ENCODE data around the gene NAPB.
A peak's percentile ranks its signal among the peaks of the same experiment; 100 is the strongest.
"Not testable (repeated sequence)": the region's sequence is repeated elsewhere in the genome, so short reads cannot be mapped to it uniquely, and the experiment has no call there.

NAPB gene

DNA sequence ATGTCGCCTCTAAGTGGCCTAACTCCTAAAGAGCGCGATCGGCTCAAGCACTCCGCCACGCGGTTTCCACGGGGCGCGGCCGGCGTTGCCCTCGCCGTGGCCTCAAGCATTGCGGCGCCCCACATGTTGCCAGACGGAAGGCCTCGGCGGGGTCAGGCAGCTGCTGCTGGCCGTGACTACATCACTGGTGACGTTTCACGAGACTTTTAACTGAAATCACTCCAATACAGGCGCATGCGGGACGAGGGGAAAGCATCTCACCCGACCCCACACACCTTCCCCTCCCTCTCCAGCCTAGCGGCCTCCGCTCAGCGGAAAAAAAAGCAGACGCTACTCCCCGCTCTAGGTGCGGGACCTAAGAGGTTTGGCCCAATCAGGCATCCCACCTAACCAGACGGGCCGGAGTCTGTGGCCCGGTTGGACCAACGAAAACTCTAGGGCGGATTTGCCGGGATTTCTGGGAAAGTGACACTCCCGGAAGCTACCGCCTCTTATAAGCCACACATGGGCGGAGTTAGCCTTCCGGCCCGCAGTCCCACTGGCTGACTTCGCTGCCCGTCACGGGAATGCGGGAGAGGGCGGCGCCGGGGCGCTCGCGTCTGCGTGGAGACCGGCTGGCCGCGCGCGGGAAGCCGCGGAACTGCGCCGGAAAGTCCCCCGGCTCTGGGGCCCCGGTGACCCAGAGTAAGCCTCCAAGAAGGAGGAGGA, 70.9 kb downstream of the NAPB start, which contains the start of gene NXT1:
NXT1 (plus strand) TSS at position 596 of the 708 bp plus-strand sequence. CDS start 3,251 bp downstream, outside the sequence.
- FAIRE-seq, result peak; percentile 88
- DNase-seq (ENCODE audit: insufficient read length, low spot score), result peak; percentile 81

- DNase-seq (ENCODE audit: insufficient read length, low spot score), result peak; percentile 54
- FAIRE-seq, result peak; percentile 31
These were observed 71.7 kb downstream of the NAPB start for GRCh38 chr20:23349338-23350195.

DNA sequence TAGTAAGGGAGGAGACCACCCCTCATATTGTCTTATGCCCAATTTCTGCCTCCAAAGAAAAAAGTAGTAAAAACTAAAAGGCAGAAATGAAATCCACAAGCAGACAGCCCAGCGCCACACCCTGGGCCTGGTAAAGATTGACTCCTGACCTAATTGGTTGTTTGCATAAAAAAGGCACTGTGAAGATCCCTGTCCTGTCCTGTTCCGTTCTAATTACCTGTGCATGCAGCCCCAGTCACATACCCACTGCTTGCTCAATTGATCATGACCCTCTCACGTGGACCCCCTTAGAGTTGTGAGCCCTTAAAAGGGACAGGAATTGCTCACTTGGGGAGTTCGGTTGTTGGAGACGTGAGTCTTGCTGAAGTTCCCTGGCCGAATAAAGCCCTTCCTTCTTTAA, 72.8 kb downstream of the NAPB start:
- not testable (repeated sequence) for FAIRE-seq; DNase-seq (ENCODE audit: insufficient read length, low spot score)

GRCh38 chr20:23347791-23348190, 73.5 kb downstream of the NAPB start:
- FAIRE-seq, result no peak
- no peak for DNase-seq (ENCODE audit: insufficient read length, low spot score)

DNA sequence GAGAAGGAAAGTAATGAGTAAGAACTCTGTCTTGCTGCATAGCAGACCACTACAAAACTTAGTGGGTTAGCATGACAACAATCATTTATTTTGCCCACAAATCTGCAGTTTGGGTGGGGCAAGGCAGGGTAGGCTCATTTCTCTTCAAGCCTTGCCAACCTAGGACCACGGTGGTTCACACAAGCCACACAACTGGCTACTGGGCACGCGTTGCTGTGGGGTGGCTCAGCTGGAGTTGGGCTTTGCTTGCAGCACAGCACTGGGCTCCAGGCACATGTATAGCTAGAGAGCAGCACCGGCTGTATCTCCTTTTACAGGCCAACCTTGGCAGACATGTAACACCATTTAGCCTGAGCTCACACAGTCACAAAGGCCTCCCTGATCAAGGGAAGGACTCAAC, 75.3 kb downstream of the NAPB start:
- no peak for FAIRE-seq
- DNase-seq (ENCODE audit: insufficient read length, low spot score), result no peak

DNA sequence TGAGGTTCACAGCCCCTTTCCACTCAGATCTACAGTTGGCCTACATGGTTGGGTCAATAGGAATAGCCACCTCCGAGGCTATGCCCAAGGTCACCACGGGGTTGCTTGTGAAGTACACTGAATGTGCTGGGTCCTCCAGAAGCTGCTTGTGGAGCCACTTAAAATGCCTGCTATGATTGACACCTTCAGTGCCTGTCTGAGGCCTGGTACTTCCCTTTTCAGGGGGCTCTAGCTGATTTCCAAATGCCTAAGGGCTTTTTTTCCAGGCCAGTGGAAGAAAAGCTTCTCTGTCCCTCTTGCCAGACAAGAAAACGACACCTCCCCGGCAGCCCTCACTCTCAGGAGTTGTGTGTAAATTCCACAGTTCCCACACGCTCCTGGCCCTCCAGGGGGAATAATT, 77.0 kb downstream of the NAPB start:
- no peak for DNase-seq (ENCODE audit: insufficient read length, low spot score)
- FAIRE-seq, result no peak

DNA sequence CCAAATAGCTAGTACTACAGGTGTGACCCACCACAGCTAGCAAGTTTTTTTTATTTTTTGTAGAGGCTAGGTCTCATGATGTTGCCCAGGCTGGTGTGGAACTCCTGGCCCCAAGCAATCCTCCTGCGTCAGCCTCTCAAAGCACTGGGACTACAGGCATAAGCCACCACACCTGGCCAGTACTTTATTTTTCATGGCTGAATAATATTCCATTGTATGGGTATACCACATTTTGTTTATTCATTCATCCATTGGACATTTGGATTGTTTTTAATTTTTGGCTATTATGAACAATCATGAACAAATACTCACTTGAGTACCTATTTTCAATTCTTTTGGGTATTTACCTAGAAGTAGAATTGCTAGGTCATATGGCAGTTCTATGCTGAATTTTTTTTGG, 77.7 kb downstream of the NAPB start:
- FAIRE-seq (no peak), DNase-seq (ENCODE audit: insufficient read length, low spot score) (no peak)

GRCh38 chr20:23341073-23341472, 80.2 kb downstream of the NAPB start:
- FAIRE-seq (no peak), DNase-seq (ENCODE audit: insufficient read length, low spot score) (no peak)

DNA sequence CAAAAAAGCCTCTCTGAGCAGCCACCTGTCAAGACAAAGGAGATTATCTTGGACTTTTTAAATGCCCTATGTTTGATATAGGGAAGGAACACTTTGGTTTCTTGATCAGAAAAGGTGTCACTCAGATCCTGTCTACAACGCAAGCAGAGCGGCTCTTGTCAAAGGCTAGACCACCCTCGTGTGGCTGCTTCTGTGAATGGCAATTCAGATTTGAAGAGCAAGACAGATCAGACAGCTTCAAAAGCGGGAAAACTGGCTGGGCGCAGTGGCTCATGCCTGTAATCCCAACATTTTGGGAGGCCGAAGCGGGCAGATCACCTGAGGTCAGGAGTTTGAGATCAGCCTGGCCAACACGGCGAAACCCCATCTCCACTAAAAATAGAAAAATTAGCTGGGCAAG, 80.8 kb downstream of the NAPB start:
- peak; percentile 48 for DNase-seq (ENCODE audit: insufficient read length, low spot score)

DNA sequence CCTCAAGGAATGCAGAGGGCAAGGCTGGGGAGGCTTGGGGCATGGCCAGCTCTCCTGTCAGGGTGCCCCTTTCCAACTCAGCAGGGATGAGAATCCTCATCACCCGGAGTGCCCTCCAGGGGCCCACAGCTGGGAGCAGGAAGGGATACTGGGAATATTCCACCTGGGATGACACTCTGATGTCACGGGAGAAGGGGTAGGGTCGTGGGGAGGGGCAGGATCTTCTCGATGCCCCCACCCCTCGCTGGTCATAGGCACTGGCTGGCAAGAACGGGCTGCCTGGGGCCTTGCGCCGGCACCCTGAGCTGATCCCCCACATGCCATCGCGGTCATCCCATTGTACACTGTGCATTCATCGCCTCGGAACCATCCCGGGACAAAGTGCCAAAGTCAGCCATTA, 81.3 kb downstream of the NAPB start:
- FAIRE-seq (no peak), DNase-seq (ENCODE audit: insufficient read length, low spot score) (no peak)

More for the DNA sequence above, 80.8 kb downstream of the NAPB start:
- no peak for FAIRE-seq

GRCh38 chr20:23337312-23337711, 84.0 kb downstream of the NAPB start:
- DNase-seq (ENCODE audit: insufficient read length, low spot score), result no peak
- FAIRE-seq, result no peak

- FAIRE-seq, result no peak
- no peak for DNase-seq (ENCODE audit: insufficient read length, low spot score)
These were observed 84.8 kb downstream of the NAPB start for GRCh38 chr20:23336476-23336875.

GRCh38 chr20:23335521-23335920, 85.8 kb downstream of the NAPB start:
- FAIRE-seq, result no peak
- no peak for DNase-seq (ENCODE audit: insufficient read length, low spot score)

DNA sequence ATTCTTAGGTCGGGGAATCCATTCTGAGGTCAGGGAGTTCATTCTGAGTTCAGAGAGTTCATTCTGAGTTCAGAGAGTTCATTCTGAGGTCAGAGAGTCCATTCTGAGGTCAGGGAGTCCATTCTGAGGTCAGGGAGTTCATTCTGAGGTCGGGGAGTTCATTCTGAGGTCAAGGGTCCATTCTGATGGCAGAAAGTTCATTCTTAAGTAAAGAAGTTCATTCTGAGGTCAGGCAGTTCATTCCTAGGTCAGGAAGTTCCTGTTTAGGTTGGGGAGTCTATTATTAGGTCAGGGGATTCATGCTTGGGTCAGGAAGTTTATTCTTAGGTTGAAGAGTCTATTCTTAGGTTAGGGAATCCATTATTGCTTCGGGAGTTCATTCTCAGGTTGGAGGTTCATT, 87.2 kb downstream of the NAPB start:
- no peak for DNase-seq (ENCODE audit: insufficient read length, low spot score)
- FAIRE-seq, result no peak

DNA sequence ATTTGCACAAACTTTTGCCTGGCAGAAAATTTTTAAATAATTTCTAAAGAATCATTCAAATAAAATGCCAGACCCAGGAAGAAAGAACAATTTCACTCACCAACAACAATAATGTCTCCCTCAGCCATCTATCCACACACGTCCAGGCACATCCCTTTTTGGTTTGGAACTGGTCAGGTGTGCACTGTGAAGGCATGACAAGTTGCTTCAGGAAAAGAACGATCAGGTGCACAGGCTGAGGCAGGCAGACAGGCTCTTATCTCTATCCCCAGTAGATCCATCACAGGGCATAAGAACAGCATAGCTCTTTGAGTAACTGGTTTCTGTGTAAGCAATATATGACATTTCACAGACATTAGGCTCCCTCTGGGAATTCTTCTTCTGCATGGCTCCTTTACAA, 88.8 kb downstream of the NAPB start:
- no peak for FAIRE-seq

GRCh38 chr20:23331450-23332350, 89.6 kb downstream of the NAPB start:
- no peak for DNase-seq (ENCODE audit: insufficient read length, low spot score)
- no peak for FAIRE-seq

More for the DNA sequence above, 88.8 kb downstream of the NAPB start:
- DNase-seq (ENCODE audit: insufficient read length, low spot score), result no peak

DNA sequence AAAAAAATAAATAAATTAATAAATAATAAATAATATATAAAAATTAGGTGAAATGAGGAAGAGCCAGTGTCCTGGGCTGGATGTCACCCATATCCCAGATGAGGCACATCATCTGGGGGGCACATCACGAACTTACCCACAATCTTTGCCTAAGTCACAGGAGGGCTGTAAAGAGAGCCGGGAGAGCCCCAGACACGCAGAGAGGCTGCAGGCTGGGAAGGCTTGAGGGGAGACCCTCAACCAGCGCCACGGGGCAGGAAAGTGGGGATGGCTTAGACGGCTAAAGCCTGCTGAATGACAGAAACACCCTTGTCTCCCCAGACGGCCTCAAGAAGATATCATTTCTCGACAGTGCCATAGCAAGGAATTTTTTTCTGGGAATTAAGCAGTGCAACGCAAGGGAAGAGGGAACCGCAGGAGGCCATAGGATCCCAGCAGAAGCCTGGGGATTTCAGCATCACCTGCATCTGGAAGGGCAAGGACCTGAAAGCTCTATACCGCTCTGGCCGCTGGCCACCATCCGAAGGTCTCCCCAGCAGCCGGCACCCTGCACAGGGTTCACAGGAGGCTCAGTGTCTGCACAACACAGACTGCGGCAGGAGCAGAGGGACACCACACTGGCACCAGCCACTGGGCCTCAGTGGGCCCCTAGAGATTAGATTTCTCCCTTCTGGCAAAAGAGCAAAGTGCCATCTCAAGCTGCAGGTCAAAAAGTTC, 93.5 kb downstream of the NAPB start:
- FAIRE-seq (no peak), DNase-seq (ENCODE audit: insufficient read length, low spot score) (no peak)

- FAIRE-seq (no peak), DNase-seq (ENCODE audit: insufficient read length, low spot score) (no peak)
These were observed 94.5 kb downstream of the NAPB start for GRCh38 chr20:23326774-23327173.

DNA sequence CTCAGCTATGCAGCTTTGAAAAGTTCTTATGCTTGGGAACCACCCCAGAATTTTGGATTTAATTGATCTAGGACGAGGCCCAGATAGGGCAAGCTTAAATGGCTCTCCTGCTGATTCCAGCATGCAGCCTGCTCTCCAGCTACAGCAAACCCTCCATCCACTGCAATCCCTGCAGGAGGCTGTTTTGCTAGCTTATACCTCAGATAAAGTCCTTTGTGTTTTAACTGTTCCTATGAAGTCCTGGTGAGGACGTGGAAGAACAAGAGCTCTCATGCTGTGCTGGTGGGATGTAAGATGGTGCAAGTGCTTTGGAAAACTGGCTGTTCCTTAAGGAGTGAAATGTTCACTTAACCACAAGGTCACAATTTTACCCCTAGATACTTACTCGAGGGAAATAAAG, 96.2 kb downstream of the NAPB start:
- DNase-seq (ENCODE audit: insufficient read length, low spot score), result no peak
- FAIRE-seq, result no peak
